Sigmoid colon (tissue), 7 donors: ENCODE data around the gene IGF2R. TPM values are rescaled to one million over a fixed set of nuclear protein-coding genes. Genes with fewer than 3 reads are reported as not detected.

Experiments used
- DNase-seq: peaks from one replicate; pipeline ENCODE4 v3.0.0-alpha.2; 2019
- H3K27ac ChIP-seq, 4 donors: fragments of 200-600 bp; sonication (generic); one replicate each; pipeline ENCODE4 v1.5.1; 2016 to 2019; ENCODE audit warnings: mild to moderate bottlenecking in 1 of 4
- H3K27me3 ChIP-seq, 3 donors: fragments of 200-600 bp; sonication (generic); one replicate each; pipeline ENCODE4 v1.5.1; 2019; ENCODE audit warnings: mild to moderate bottlenecking in 1 of 3
- H3K36me3 ChIP-seq, 4 donors: fragments of 200-600 bp; sonication (generic); one replicate each; pipeline ENCODE4 v1.5.1; 2016 to 2019
- H3K4me1 ChIP-seq, 4 donors: fragments of 200-600 bp; sonication (generic); one replicate each; pipeline ENCODE4 v1.5.1; 2017 to 2019
- H3K4me3 ChIP-seq, 4 donors: fragments of 200-600 bp; sonication (generic); one replicate each; pipeline ENCODE4 v1.5.1; 2017 to 2019; ENCODE audit warnings: mild to moderate bottlenecking in 2 of 4, moderate library complexity in 1 of 4
- H3K9me3 ChIP-seq, 4 donors: fragments of 200-600 bp in 3 of 4; sonication (generic) in 3 of 4; one replicate each; pipeline versions ENCODE4 v1.5.1 to v1.6.1; 2013 to 2019
- EP300 ChIP-seq, 4 donors: sonication (generic); formaldehyde crosslinking; IDR thresholded peaks; one replicate each; pipeline ENCODE4 v1.6.1; 2017; ENCODE audit warnings: antibody characterized with exemption in 4 of 4
- POLR2A ChIP-seq, 2 donors: fragments of 450-650 bp; IDR thresholded peaks; one replicate each; pipeline ENCODE4 v1.6.1; 2016; ENCODE audit warnings: antibody characterized with exemption in 2 of 2, mild to moderate bottlenecking in 2 of 2, moderate library complexity in 2 of 2
- POLR2AphosphoS5 ChIP-seq, 4 donors: sonication (generic); formaldehyde crosslinking; IDR thresholded peaks; one replicate each; pipeline ENCODE4 v1.6.1; 2017; ENCODE audit warnings: antibody characterized with exemption in 4 of 4
- WGBS, 2 donors: extraction: QIAGEN DNeasy Blood & Tissue Kit; methylation state at CpG; one replicate each; pipeline ENCODE4 v1.1.7; 2013; 5-methylcytosine and 5-hydroxymethylcytosine counted together
- intact Hi-C: fragments of 100-400 bp; cut with DNase I; formaldehyde crosslinking; loops from one replicate; pipeline ENCODE4 v1.15.1; 2023
- polyA plus RNA-seq, 3 donors: library from polyadenylated mRNA; stranded (reverse); fragments of 200-250 nt; gene quantifications; one replicate each; pipeline ENCODE4 v1.2.3, GENCODE V29; 2013
- total RNA-seq, 4 donors: library from RNA; depleted of rRNA; stranded (reverse); fragments of >200 nt; gene quantifications; one replicate each; pipeline ENCODE4 v1.1.0, GENCODE V29; 2016
- TF ChIP-seq, protein P1 (sequence below), 4 experiments: fragments of 450-650 bp in 3 of 4; fragments of 200-600 bp in 1 of 4; IDR thresholded peaks; one replicate each; pipeline ENCODE4 v1.5.1; 2016 to 2019; ENCODE audit warnings: antibody characterized with exemption in 4 of 4, mild to moderate bottlenecking in 3 of 4, moderate library complexity in 2 of 4
- donor health status: healthy with polysubstance abuse.
- donor health status: Bipolar disorder and iron deficiency.
- donor health status: healthy.

IGF2R gene
- total and polyA plus RNA-seq, 7 donors = 3.6 to 80.9 (median 41.3) TPM

DNA sequence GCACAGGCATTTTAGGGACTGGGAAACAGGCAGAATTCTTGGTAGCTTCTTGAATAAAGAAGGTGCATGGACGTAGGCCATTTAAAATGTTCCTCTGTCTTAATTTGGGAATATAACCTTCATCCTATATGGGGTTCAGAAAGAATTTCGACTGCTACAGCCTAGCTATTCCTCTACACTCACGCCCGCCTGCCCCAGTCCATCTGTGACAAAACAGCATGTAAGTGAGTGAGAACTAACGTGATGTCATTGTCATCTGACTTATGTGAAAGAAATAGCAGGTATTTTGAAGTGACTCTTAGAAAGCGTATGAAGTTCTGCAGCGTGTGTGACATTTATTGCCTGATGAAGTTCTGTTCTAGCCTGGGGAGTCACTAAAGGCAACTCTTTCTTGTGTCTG is 100.6 kb downstream of the IGF2R start:
- Histone ChIP-seq H3K4me3 (no peak overlapping the region), H3K9me3 (no peaks in the 10 kb centered on the region), H3K4me1 (no peaks in the 10 kb centered on the region), H3K27me3 (no peaks in the 10 kb centered on the region), H3K27ac (no peak overlapping the region), H3K36me3 (peaks cover 39 to 89% (median 68%) of the 10 kb centered on the region in 4 donors)
- DNase-seq = no peak
- intact Hi-C loops = no loop called here
- TF ChIP-seq EP300 (IDR thresholded peaks at IDR 0.05) = no peak
- TF ChIP-seq, protein P1, sequence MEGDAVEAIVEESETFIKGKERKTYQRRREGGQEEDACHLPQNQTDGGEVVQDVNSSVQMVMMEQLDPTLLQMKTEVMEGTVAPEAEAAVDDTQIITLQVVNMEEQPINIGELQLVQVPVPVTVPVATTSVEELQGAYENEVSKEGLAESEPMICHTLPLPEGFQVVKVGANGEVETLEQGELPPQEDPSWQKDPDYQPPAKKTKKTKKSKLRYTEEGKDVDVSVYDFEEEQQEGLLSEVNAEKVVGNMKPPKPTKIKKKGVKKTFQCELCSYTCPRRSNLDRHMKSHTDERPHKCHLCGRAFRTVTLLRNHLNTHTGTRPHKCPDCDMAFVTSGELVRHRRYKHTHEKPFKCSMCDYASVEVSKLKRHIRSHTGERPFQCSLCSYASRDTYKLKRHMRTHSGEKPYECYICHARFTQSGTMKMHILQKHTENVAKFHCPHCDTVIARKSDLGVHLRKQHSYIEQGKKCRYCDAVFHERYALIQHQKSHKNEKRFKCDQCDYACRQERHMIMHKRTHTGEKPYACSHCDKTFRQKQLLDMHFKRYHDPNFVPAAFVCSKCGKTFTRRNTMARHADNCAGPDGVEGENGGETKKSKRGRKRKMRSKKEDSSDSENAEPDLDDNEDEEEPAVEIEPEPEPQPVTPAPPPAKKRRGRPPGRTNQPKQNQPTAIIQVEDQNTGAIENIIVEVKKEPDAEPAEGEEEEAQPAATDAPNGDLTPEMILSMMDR (IDR thresholded peaks at IDR 0.05) = no peak
- TF ChIP-seq POLR2A (IDR thresholded peaks at IDR 0.05) = no peak
- no peak for TF ChIP-seq POLR2AphosphoS5 (IDR thresholded peaks at IDR 0.05)
- 88 to 93% methylated on average over 7 of the region's 7 CpGs for WGBS, 2 donors

DNA sequence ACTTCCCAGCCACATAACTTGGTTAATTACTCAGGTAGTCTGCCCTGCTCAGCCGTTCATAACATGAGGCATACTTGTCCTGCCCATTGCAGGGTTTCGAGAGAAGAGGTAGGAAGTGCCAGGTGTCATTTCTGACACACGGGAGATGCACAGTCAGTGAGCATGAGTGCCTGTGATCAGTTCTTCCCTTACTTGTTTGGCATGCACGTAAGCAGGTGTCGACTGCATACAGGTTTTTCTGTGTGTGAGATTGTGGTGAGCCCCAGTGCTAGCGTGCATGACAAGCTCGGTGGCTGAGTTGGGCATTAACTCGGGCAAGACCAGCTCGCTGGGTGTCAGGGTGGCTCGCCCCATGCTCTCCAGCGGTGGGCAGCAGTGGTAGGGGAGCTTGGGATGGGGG is 101.5 kb downstream of the IGF2R start:
- H3K4me1 ChIP-seq = no peaks in the 10 kb centered on the region
- intact Hi-C loops = no loop called here
- WGBS, 2 donors = 91 to 92% methylated on average over 11 of the region's 11 CpGs
- H3K27me3 ChIP-seq = no peaks in the 10 kb centered on the region
- H3K4me3 ChIP-seq = no peak overlapping the region
- peaks cover 39 to 89% (median 59%) of the 10 kb centered on the region in 4 donors for H3K36me3 ChIP-seq
- no peaks in the 10 kb centered on the region for H3K9me3 ChIP-seq
- H3K27ac ChIP-seq = no peak overlapping the region
- TF ChIP-seq EP300 (IDR thresholded peaks at IDR 0.05) = no peak
- TF ChIP-seq, protein P1 (IDR thresholded peaks at IDR 0.05) = no peak
- TF ChIP-seq POLR2A (IDR thresholded peaks at IDR 0.05) = no peak
- TF ChIP-seq POLR2AphosphoS5 (IDR thresholded peaks at IDR 0.05) = no peak
- DNase-seq = no peak

DNA sequence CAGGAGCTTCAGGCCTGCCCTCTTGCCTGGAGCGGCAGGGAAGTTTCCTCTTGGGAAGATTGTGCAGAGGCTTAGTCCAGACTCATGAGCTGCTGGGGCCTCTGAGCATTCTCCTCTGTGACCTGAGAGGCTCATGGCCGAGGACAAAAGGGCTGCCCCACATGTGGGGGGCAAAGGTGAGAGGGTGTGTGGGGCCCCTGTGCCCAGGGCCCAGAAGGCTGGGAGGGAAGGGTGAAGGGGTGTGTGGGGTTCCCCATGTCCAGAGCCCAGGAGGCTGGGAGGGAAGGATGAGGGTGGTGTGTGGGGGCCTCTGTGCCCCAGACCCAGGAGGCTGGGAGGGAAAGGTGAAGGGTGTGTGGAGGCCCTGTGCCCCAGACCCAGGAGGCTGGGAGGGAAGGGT is 101.9 kb downstream of the IGF2R start:
- TF ChIP-seq EP300 (IDR thresholded peaks at IDR 0.05) (no peak), POLR2A (IDR thresholded peaks at IDR 0.05) (no peak), POLR2AphosphoS5 (IDR thresholded peaks at IDR 0.05) (no peak)
- TF ChIP-seq, protein P1 (IDR thresholded peaks at IDR 0.05) = no peak
- Histone ChIP-seq H3K4me1 (no peaks in the 10 kb centered on the region), H3K27me3 (no peaks in the 10 kb centered on the region), H3K36me3 (peaks cover 39 to 93% (median 61%) of the 10 kb centered on the region in 4 donors), H3K9me3 (no peaks in the 10 kb centered on the region), H3K27ac (no peak overlapping the region), H3K4me3 (no peak overlapping the region)
- intact Hi-C loops = no loop called here
- 90 to 95% methylated on average over 2 of the region's 2 CpGs for WGBS, 2 donors
- no peak for DNase-seq

DNA sequence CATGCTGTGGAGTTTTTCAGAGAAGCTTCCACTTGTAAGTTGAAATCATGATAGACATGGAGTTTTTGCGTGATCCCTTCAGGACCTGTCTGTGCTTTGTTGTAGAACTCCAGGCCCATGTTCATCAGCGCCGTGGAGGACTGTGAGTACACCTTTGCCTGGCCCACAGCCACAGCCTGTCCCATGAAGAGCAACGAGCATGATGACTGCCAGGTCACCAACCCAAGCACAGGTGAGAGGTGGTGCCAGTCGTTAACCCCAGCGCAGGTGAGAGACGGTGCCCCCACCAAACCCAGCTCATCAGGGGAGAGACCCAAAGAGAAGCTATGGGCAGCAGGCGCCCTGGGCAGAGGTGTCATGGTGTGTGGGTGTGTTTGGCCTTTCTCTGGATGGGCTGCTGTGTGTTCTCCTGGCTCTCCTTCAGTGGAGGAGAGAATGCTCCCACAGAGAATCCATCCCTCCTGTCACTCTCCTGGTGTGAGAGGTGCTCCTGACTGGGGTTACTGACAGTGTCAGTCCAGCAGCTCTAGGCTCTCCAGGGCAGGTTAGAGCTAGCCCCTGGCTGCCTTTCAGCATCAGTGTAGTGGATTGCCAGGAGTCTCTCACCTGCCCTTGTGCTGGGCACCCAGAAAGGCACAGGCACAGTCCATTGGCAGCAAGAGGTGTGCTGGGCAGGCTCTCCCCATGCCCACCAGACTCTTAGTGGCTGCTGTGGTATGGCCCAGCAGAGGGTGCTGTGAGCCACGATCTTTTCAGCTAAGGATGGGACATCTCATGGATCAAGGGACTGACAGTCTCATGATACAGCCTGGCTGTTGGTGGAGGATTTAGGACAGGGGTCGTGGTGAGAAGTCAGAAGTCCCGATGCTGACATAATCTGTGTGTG is 103.2 kb downstream of the IGF2R start:
- 82 to 90% methylated on average over 11 of the region's 11 CpGs for WGBS, 2 donors
- H3K27me3 ChIP-seq = no peaks in the 10 kb centered on the region
- no peak for TF ChIP-seq EP300 (IDR thresholded peaks at IDR 0.05)
- no peak for TF ChIP-seq POLR2A (IDR thresholded peaks at IDR 0.05)
- TF ChIP-seq, protein P1 (IDR thresholded peaks at IDR 0.05) = no peak
- H3K4me3 ChIP-seq = no peak overlapping the region
- DNase-seq = no peak
- H3K36me3 ChIP-seq = peaks cover 39 to 100% (median 62%) of the 10 kb centered on the region in 4 donors
- intact Hi-C loops = no loop called here
- H3K9me3 ChIP-seq = no peaks in the 10 kb centered on the region
- no peak overlapping the region for H3K27ac ChIP-seq
- no peaks in the 10 kb centered on the region for H3K4me1 ChIP-seq
